ENCODE data around the gene ABCG5. TPM values are rescaled to one million over a fixed set of nuclear protein-coding genes. Genes with fewer than 3 reads are reported as not detected.

The ABCG5 gene
- polyA plus RNA-seq, 4 donors = 0.44 to 0.76 (median 0.65) TPM

DNA sequence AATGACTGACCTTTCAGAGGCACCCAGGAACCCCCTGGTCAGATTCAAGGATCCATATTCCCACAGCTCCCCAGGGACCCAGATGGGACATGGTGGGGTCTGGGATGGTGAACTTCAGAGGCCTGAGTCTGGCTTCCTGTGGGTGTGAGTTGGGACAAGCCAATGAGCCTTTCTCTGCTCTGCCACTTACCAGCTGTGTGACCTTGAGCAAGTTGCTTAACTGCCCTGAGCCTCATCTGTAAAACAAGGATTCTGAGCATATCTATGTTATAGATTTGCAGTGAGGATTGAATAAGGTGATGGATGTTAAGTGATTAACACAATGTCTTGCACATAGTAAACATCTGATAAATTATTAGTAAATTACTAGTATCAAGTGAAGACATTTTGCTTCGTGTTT is 6.5 kb upstream of the ABCG5 start:
- no peak for DNase-seq (ENCODE audit: low read depth in 4 of 4, low spot score in 2 of 4)

DNA sequence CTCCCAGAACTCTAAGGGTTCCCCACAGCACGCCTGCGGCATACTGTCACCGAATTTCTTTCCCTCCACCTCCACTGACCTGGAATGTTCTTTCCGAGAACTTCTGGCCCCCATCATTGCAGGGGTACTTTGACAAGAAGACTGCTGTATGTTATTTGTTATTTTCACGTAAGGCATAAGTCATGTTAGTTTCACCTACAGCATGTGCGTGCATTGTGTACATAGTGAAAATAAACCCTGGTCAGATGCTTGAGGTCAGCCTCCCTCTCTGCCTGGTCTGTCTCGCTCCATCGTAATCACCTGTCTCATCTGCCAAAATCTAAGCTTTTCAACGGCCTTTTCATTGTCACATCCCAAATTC is 4.2 kb upstream of the ABCG5 start:
- DNase-seq (ENCODE audit: low read depth in 4 of 4, low spot score in 2 of 4) = no peak

DNA sequence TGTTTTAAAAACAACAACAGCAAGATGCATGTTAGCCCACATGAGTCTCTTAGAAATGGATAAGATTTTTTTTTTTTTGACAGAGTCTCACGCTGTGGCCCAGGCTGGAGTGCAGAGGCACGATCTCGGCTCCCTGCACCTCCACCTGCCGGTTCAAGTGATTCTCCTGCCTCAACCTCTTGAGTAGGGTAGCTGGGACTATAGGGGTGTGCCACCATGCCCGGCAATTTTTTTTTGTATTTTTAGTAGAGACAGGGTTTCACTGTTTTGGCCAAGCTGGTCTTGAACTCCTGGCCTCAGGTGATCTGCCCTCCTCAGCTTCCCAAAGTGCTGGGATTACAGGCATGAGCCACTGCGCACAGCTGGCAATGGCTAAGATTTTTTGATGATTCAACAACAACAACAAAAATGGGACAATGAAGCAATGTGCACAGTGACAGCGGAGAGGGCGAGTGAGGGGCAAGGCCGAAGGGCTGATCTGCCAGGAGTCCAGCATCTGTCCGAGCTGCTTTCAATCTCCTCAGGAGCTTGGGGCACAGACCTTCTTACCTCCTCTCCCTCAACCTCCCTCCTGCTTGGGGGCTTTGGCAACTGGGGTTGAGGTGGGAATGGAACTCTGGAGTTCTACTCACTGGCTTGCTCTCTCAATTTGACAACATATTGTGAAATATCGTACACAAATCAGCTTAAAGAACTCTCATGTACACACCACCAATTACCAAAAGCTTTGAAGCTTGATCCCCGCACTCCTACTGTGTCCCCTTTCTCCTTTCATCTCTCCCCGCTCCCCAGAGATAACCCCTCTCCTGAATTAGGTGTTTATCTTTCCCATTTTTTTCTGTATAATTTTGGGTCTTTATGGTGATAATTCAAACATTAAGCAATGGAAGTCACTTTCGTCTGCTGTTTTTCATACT is 3.6 kb upstream of the ABCG5 start:
- DNase-seq (ENCODE audit: low read depth in 4 of 4, low spot score in 2 of 4) = no peak

DNA sequence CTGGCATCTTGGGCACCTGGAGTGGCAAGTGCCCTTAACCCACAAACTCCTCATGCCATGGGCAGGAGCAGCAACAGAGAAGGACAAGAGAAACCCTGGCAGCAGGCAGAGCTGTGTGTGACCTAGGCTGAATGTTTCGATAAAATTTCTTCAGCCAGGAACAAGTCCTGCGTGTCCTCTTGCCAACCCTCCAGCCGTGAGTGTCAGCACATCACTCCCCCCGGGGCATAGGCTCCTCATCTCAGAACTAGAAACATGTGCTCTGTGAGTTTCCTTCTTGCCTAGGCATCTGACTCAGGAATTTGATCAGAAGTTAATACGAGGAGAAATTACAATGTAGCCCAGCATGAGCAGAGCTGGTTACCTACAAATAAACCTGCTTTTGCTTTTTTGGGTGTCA is 2.3 kb upstream of the ABCG5 start:
- no peak for DNase-seq (ENCODE audit: low read depth in 4 of 4, low spot score in 2 of 4)

DNA sequence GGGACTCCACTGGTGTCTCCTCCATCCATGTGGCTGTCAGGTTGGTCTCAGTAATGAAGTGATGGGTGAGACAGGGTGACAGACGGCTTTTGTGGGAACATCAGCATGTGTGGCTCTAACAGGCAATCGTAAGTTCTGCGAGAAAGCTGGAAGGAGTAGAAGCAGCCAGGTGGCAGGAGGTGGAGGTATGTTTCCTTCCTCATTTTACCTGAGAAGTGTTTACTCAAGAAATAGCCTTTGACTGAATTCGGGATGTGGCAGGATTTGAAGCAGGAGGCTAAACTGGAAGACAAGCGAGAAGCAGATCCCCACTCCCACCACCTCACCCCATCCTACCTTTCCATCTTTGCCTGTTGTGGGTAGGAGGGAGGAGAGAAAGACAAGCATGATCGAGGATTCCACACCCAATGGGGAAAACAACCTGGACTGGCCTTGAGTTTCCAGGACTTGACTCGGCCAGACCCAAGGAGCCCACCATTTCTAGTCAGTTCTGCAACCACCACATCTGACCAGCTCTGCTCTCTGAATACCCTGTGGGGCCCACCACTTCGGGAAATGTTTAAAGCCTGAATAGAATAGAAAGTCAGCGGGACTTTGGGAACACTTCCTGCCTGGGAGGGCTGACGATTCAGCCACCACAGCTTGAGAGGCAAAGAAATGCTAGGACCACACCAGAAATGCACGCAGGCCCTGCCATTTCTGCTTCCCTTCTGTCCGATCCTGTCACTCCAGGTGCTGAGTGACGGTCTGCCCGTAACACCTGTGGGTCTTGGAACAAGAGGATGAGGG is 1.3 kb upstream of the ABCG5 start:
- no peak for DNase-seq (ENCODE audit: low read depth in 4 of 4, low spot score in 2 of 4)

DNA sequence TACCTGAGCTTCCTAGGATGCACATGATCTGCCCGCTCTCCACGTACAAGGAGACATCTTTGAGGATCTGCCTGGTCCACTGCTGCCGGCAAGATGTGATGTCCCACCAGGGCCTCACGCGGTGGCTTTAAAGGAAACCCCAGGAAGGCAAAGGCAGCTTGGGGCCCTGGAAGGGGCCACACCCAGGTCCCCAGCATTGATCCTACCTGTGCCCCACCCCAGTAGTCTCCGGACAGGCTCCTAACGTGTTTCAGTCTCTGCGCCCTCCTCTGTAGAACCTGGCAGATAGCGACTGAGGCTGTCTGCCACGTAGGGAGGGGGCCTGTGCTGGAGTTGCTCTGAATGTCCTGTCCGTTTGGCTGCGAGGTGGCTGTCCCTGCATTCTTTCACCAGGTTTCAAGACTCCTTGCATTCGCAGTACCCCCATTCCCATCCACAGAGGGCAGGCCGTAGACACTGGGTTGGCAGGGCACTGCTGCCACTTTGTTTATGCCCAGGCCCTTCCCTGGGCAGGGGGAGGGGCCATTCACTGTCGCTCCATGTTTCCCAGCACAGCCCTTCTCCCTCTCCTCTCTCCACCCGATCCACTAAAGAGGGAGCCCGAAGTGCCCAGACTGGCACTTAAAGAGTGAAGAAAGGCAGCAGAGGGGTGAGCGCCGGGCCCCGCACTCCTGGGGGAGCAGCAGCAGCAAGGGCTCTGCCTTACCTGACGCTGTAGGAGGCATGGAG is 644 bp downstream of the ABCG5 start:
- no peak for DNase-seq (ENCODE audit: low read depth in 4 of 4, low spot score in 2 of 4)

DNA sequence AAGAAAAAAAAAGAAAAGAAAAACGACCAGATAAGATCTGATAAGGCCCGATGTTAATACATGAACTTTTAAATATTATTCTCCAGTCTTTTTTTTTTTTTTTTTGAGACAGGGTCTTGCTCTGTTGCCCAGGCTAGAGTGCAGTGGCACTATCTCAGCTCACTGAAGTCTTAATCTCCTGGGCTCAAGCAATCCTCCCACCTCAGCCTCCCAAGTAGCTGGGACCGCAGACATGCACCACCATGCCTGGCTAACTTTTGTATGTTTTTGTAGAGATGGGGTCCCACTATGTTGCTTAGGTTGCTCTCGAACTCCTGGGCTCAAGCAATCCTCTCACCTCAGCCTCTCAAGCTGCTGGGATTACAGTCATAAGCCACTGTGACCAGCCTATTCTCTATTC is 1.6 kb downstream of the ABCG5 start:
- DNase-seq (ENCODE audit: low read depth in 4 of 4, low spot score in 2 of 4) = no peak

DNA sequence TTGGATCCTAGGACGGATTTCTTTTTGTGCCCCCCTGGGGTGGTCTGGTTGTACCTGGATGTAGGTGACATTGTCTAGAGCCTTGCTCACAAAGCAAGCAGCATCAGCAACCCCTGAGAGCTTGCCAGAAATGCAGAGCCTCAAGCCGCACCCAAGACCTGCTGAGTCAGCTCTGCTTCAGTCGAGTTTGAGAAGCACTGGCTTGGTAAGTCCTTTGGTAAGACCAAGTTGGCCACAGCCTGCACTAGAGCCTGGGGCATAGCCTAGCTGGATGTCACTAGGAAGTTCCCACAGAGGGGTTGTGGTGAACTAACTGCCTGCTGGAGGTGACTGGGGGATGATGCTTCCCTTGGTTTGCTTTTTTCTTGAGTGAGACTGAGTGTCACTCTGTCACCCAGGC is 6.2 kb downstream of the ABCG5 start:
- no peak for DNase-seq (ENCODE audit: low read depth in 4 of 4, low spot score in 2 of 4)

DNA sequence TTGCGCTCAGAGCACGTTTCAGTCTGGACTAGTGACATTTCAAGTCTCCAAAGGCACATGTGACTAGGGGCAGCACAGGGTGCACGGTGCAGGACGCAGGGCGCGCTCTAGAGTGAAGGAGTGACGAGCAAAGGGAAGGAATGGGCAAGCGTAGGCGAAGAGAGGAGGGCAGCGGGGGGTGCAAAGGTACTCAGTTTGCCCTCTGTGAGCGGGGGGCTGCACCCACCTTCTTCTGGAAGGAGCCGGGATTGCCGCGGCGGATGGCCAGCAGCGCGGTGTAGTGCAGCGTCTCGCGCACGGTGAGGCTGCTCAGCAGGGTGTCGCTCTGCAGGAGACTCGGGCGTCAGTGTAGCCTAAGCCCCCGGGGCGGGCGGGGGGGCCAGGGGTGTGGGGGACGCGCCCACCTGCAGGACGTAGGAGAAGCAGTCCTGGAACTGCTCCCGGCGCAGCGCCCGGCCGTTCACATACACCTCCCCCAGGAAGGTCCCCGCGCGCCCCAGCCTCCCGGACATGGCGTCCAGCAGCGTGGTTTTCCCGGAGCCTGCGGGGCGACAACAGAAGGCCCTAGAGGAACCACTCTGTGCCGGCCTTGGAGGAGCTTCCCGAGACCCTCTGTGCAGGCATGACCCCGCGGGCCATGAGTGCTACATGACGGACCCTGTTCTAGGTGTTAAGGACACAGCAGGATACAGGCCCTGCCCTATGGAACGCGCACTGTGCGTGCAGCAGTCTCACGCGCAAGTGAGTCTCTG is 6.9 kb downstream of the ABCG5 start:
- DNase-seq (ENCODE audit: low read depth in 4 of 4, low spot score in 2 of 4) = peak in 2 of 4 donors; percentile 3 to 10

DNA sequence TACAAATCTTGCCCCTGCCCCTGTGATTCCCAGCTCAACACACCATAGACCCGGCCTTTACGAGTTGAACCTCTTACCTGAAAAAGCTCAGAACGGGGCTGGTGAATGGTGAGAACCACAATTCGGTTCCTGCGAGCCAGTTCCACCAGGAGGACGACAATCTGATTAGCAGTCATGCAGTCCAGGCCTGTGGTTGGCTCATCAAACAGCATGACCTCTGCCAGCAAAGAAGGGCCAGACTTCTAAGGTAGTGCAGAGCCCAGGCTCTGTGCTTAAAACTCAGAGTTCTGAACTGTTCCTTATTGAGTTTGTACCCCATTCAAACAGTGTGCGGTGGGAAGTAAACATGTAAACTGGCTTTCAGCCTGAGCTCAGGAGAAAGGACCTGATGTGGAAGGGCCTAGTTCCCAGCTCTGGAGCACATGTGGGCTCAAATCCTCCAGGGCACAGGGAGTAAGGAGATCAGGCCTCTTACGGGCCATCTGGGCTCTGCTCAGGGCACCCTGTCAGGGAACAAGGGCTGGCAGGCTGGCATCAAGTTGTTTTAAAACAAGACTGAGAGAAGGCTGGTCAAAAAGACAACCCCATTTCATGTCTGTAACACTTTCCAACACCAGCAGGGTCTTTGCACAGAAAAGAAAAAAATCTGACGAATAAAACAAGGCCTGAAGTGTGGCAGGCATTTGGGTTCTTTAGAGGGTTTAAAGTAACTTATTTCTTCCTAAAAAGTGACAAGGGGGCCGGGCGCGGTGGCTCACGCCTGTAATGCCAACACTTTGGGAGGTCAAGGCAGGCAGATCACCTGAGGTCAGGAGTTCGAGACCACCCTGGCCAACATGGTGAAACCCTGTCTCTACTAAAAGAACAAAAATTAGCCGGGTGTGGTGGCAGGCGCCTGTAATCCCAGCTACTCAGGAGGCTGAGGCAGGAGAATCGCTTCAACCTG is 12.1 kb downstream of the ABCG5 start:
- DNase-seq (ENCODE audit: low read depth in 4 of 4, low spot score in 2 of 4) = no peak

DNA sequence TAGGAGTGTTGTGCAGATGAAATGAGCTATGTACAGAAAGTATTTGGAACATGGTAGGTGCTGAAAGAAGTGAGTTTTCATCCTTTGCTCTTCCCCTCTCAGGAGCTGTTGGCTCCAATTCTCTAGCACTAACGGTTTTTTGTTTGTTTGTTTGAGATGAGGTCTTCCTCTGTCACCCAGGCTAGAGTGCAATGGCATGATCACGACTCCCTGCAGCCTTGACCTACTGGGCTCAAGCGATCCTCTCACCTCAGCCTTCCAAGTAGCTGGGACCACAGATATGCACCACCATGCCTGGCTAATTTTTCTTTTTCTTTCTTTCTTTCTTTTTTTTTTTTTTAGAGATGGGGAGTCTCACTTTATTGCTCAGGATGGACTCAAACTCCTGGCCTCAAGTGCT is 12.8 kb downstream of the ABCG5 start:
- DNase-seq (ENCODE audit: low read depth in 4 of 4, low spot score in 2 of 4) = no peak

DNA sequence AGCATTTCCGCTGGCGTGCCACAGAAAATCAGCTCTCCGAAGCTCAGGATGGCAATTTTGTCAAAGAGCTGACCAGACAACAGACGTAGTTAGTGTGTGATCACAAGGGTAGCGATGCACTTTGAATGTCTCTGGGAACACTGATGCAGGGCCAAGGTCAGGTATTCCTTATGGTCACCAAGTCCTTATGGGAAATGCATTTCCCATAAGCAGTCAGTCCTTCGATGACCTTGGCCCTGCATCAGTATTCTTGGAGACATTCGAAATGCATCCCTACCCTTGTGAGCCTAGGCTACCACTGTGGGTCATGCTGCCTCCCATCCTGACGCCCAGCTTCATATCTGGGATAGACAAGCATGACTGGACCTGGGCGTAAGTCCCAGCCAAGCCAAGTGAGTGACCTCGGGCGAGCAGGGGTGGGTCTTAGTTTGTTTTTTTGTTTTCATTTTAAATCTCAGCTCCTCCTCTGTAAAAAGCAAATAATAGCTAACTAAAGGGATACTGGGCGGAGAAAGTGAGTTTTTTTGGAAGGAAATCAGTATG is 13.6 kb downstream of the ABCG5 start:
- no peak for DNase-seq (ENCODE audit: low read depth in 4 of 4, low spot score in 2 of 4)

DNA sequence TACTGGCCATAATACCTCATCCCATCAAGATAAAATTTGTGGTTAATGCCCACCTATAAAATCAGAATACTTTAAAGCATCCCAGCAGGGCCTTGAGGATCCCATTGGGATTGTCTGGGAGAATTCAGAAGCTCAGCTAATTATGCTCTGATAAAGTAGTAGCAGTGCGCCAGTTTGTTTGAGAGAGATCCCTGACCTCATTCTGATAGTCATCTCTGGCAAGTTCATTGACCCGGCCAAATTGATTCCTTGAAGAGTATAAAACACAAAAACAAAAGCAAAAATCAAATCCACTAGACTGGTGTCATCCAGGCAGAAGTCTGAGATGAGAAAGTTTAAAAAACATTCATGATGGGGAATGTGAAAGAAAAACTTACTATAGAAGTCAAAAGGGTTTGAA is 14.1 kb downstream of the ABCG5 start:
- no peak for DNase-seq (ENCODE audit: low read depth in 4 of 4, low spot score in 2 of 4)

DNA sequence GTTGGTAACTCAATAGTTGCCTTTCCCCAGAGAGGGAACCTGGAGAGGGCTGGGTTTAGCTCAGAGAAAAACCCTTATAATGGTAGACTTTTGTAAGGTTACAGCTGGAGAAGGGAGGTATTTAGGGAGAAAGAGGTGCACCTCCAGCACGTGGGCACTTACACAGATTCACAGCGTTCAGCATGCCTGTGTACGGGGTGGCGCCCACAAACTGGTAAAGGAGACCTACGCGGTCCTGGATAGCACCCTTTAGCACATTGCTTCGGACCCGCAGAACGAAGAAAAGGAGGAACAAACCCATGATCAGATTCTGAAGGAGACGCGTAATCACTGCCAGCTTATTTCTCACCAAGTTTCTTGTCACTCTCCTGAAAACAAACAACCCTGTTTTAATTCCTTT is 14.9 kb downstream of the ABCG5 start:
- no peak for DNase-seq (ENCODE audit: low read depth in 4 of 4, low spot score in 2 of 4)

DNA sequence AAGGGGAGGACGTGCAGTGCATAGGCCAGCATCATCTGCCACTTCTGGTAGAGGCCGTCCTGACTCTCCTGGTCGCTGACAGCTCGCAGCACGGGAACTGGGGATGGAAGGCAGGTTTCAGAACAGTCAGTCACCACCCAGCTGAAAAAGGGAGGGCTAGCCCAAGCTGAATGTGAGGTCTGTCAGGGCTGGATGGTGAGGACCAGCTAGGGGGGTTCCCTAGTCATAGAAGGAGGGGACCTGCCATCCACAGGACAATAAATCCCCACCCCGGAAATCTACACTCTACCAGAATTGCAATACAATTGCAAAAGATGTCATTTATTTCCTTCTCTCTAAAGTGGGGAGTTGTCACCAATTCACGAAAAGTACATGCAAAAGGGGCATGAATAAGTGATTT is 15.8 kb downstream of the ABCG5 start:
- no peak for DNase-seq (ENCODE audit: low read depth in 4 of 4, low spot score in 2 of 4)

DNA sequence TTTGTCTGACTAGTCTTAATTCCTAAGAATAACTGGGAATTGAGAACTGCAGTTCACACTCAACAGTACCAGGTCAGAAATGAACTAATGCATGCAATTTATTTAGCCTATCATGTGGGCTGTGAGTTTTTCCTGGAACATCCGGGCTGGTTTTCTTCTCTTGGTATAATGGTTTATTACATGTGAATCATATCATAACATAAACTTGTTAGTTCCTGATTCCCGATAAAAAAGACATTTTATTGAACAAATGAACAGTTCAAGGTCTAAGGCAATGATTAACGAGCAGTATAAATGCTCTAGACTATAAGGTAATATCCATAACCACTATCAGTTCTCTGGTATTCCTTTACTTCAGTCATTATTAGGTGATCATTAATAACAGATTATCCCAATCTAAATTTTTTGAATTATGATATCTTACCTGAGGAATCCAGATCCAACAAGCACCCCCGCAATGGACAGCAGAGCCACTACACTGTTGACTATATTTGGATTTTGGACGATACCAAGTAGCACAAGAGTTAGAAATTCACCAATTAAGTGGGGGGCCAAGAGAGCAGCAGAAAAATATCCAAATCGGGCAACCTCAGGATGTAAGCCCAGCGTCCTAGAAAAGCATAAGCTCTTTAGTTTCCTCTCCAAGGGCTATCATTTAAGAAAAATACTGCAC is 19.0 kb downstream of the ABCG5 start:
- DNase-seq (ENCODE audit: low read depth in 4 of 4, low spot score in 2 of 4) = no peak

DNA sequence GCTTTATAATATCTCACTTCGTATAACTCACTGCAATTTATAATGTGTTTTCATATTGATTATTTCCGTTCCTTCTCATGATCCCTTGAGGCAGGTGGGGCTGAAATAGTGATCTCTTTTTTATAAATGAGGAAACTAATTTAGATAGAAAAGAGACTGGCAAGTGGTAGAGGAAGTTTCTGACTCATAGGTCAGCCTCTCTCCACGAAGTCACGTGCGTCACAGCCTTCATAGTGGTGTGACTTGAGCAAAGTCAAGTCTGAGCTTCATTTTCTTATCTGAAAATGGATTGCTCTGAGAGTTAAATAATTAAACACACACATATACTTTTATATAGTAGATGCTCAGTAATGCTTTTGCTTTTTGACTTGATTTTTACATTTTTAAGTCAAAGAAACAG is 19.9 kb downstream of the ABCG5 start:
- DNase-seq (ENCODE audit: low read depth in 4 of 4, low spot score in 2 of 4) = no peak

DNA sequence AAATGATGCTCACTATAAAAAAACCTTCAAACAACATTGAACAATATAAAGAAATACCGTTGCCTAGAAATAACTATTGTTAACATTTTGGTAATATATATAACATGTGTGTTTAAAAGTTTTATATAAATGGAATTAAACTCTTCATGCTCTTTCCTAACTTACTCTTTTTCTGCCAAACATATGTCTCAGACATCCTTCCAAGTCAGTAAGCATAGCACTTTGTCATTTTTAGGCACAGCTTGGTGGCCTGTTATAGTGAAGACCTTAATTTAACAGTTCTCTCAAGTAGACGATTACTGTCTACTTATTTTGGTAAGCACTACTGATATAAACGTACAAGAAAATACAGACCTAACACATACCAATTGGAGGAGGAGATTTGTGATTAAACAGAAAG is 23.9 kb downstream of the ABCG5 start:
- no peak for DNase-seq (ENCODE audit: low read depth in 4 of 4, low spot score in 2 of 4)

DNA sequence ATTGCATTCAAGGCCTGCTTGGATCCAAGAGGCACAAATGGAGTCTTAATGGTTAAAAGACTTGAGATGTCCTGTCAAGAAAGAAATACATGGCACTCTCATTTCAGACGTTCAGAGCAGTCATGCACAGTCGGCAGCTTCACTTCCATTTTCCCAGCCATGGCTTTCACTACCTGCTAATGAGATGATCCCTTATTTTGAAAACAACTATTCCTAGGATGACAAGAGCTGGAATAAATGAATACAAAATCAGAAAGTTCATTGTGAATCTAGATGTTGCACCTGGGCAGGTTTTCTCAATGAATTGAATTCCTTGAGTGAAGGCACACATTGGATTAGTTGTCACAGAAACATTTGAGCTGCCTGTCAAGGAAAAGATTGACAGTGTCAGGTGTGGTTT is 25.7 kb downstream of the ABCG5 start:
- DNase-seq (ENCODE audit: low read depth in 4 of 4, low spot score in 2 of 4) = no peak
